Ramos (cell line): ENCODE measurements around the gene RAPGEF4.

Source experiments
- in situ Hi-C: fragments of 300-500 bp; cut with MboI; formaldehyde crosslinking; loops from one replicate; pipeline ENCODE4 v1.14.3; 2022; ENCODE audit warnings: low sequenced_read_pairs; ENCODE audit not compliant: unreplicated experiment

RAPGEF4 gene

DNA sequence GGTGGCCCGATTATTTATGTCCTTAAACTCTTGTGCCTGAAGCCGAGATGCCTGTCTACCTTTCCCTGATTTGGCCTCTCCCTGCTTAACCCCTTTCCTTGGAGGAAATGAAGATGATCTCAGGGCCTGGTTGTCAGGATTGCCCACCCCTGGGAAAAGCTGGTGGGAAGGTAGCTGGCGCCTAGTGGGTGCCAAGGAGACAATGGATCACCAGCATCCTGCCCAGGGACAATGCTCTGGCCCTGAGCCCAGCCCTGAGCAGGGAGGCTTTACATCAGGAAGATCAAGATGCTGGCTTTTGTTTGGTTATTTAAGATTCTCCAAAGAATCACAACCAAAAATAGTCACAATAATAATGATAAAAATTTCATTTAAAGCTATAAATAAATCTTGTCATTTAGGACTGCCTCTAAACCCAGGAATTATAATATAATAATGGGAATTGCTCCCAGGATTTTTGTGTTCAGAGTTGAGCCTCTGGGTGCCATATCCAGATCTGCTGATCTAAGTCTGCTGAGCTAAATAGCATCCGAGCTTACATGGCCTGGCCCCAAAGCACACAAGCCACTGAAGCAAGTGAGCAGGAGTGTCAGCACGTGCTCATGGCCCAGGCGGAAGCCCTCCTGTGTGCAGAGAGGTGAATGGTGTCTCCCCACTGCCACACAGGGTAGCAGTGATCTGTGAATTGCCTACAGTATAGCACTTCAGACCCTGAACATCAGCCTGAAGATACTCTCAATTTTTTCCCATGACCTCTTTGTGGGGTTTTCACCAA lies 282.2 kb downstream of the RAPGEF4 start:
- in situ Hi-C loops = no loop called here

DNA sequence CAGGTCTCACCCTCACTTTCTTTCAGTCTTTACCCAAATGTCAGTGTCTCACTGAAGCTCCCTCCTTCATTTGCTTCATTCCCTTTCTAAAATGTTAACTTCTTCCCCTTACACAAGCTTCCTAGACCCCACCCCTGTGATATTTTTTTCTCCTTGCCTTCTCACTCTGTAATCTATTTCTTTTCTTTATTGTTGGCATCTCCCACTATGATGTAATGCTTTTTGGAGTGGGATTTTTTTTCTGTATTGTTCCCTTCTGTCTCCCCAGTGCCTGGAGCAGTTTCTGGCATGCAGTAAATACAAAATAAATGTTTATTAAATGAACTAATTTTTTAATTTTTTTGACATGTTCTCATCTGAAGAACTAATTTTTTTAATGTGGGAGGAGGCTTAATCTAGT lies 284.1 kb downstream of the RAPGEF4 start:
- in situ Hi-C loops = loop anchor here (10.0 kb wide), 1 partner anchor 195 kb away; no protein-coding TSS in a partner anchor

- in situ Hi-C loops = loop anchor here (10.0 kb wide), 1 partner anchor 193 kb away; no protein-coding TSS in a partner anchor
Measured at GRCh38 chr2:173021939-173022371, 286.3 kb downstream of the RAPGEF4 start.

DNA sequence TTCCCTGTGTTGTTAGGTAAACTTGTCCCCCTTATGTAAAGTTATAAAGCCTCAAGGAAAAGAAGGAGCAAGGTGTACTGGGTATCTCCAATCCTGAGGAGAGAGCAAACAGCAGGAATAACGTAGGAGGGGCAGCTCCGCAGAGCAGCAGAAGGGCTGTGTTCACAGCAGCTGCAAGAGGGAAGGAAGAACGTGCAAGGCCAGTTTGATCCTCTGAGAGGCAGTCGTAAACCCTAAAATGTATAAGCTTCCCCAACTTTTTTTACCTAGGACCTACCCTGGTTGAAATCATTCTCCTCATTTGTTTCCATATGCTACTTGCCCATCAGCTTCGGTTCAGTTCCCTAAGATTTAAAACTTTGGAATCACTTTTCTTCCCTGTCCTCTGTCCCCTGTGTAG lies 288.1 kb downstream of the RAPGEF4 start:
- in situ Hi-C loops = loop anchor here (10.0 kb wide), 1 partner anchor 191 kb away; no protein-coding TSS in a partner anchor

DNA sequence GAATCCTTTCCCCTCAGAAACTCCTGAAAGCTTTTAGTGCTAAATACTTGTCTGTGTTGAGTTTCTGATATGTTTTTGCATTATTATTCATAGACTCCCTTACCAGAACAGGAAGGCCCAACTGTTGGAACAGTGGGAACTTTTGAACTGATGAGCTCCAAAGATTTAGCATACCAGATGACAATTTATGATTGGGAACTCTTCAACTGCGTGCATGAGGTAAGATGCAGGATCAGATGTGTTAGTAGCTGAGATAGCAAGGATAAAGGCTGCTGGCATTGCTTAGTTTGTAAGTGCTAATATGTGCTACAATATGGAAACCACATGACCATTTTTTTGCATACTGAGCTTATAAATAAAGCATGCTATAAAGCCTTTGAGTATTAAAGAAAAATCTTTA lies 290.8 kb downstream of the RAPGEF4 start:
- in situ Hi-C loops = loop anchor here (10.0 to 25.0 kb wide), 3 partner anchors 188 to 1311 kb away; partner anchors contain the start of gene SP9

- in situ Hi-C loops = loop anchor here (10.0 to 25.0 kb wide), 3 partner anchors 187 to 1310 kb away; partner anchors contain the start of gene SP9
Measured at GRCh38 chr2:173027181-173028128, 291.8 kb downstream of the RAPGEF4 start.

DNA sequence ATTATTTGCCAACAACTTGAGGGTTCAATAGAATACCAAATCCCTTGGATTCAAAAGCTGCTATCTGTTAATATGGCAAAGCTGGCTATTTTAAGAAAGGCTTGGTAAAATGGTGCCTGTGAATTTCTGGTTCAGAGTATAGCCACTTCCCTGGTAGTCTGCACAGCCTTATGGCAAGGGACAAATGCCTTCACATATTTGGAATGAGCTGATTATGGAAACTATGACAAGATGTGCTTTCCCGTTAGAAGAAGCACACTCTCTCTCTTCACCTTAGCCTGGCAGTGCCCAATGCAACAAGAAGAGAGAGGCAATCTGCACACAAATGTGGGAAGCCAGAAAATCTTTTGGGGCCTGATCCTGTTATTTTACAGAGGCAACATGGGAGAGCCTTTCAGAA lies 292.5 kb downstream of the RAPGEF4 start:
- in situ Hi-C loops = loop anchor here (10.0 to 25.0 kb wide), 3 partner anchors 187 to 1309 kb away; partner anchors contain the start of gene SP9

GRCh38 chr2:173028671-173029070 lies 293.0 kb downstream of the RAPGEF4 start:
- in situ Hi-C loops = loop anchor here (10.0 to 25.0 kb wide), 3 partner anchors 186 to 1309 kb away; partner anchors contain the start of gene SP9

DNA sequence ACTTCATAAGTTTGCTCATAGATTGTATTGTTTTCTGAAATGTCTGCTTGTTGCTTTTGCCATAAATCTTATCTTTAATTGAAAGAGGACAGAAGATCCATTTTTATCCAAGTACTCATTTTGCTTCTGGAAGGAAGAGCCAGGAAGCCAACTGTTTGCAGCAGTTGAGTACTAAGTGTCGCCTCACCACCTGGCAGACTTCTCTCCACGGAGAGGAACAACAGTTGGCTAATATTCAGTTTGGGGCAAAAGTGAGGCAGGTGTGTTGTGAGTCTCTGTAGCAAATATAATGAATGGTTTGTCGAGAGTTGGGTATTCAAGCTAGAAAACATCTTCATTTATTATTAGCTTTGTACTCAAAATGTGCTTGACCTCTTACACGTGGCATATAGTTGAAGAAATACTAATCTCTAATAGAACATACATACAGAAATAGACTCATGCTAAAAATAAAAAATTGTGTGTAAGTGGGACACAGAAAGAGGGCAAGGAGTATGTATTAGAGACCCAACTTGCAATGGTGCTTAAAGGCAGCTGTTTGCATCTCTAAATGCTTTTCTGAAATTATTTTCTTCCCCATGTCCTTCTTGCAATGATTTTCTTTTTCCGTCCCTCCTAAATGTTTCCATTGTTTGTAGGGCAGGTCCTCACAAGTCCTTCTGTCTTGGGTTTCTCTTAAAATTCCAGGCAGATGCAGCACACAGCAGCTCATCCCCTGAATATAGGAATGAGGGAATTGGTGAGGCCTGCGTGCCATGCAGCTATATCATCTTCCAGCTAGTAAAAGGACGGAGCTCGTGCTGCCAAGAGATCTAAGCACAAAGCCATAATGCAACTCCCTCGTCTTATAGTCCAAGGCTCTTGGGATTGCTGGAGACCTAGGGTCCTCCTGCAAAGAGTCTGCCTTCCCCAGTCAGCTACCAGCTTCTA lies 295.2 kb downstream of the RAPGEF4 start:
- in situ Hi-C loops = loop anchor here (25.0 kb wide), 2 partner anchors 406 to 1306 kb away; partner anchors contain the start of gene SP9

- in situ Hi-C loops = loop anchor here (25.0 kb wide), 2 partner anchors 405 to 1305 kb away; partner anchors contain the start of gene SP9
Measured at GRCh38 chr2:173032032-173032431, 296.4 kb downstream of the RAPGEF4 start.

DNA sequence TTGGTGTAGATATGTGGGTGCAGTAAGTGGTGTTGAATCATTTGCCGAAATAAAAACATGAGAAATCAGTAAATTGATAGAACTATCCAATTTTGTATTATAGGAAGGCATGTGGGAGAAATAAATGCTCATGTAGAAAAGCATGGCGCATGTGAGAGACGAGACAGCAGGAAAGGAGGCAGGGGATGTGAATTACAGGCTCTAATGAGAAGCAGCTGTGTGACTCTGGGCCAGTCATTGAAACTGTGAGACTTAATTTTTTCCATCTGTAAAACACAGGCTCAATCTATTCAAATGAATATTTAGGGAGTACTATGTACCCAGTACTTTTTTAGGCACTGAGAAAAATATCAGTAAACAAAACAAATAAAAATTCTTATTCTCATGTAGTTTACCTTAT lies 297.4 kb downstream of the RAPGEF4 start:
- in situ Hi-C loops = loop anchor here (25.0 kb wide), 2 partner anchors 404 to 1304 kb away; partner anchors contain the start of gene SP9

DNA sequence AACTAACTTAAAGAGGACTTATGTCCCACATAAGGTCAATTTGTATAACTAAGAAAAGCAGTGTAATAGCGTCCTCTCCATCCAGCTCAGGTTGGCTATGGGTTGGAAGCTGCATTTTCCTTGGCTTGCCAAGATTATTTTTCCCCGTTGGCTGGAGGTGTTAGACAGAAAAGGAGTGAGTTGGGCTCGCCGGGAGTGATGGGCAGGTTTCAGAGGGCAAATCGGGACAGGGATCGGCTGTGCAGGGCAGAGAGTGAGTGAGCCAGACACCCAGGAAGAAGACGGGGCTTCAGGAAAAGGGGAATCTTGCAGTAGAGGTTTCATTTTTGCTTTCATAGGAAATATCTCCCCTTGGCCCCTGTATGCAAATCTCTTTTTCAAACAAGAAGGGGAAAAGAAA lies 298.5 kb downstream of the RAPGEF4 start:
- in situ Hi-C loops = loop anchor here (25.0 kb wide), 2 partner anchors 403 to 1303 kb away; partner anchors contain the start of gene SP9

DNA sequence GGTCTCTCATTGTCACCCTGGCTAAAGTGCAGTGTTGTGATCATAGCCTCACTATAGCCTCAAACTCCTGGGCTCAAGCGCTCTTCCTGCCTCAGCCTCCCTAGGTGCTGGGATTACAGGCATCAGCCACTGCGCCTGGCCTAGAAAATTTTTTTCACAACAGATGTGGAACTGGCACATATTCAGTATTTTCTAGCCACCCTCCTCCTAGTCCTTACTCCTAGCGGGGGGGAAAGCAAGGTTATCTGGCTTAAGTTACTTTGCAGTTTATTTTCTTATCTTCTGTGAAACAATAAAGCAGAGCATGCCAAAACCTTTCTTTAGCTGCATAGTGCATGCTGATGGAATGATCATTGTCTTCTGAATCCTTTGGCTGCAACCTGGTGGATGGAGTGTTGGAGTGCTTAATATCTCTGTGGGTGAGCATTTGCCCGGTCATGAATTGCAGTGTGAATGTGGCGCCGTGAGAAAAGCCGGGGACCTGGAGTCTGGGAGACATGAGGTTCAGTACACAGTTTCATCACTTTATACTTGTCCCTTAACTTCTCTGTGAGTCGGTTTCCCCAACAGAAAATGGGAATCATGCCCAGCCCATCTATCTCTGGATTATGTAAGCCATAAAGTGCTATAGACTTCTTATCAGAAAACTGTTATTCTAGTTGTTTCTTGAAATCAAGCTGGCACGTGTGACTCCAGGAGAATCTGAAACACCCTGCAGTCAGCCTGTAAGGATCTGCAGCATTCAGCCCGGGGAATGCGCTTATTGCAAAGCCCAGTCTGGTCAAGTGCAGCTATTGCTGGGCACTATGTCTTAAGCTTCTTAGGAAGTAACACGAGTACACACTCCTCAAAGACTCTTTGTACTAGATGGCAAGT lies 301.8 kb downstream of the RAPGEF4 start:
- in situ Hi-C loops = loop anchor here (25.0 kb wide), 2 partner anchors 400 to 1300 kb away; partner anchors contain the start of gene SP9

GRCh38 chr2:173038257-173038656 lies 302.6 kb downstream of the RAPGEF4 start:
- in situ Hi-C loops = loop anchor here (25.0 kb wide), 2 partner anchors 399 to 1299 kb away; partner anchors contain the start of gene SP9

- in situ Hi-C loops = loop anchor here (25.0 kb wide), 2 partner anchors 397 to 1297 kb away; partner anchors contain the start of gene SP9
Measured at GRCh38 chr2:173040729-173041128, 305.1 kb downstream of the RAPGEF4 start.

GRCh38 chr2:173043476-173043875 lies 307.8 kb downstream of the RAPGEF4 start:
- in situ Hi-C loops = loop anchor here (25.0 kb wide), 2 partner anchors 394 to 1294 kb away; partner anchors contain the start of gene SP9

- in situ Hi-C loops = loop anchor here (25.0 kb wide), 2 partner anchors 393 to 1293 kb away; partner anchors contain the start of gene SP9
Measured at GRCh38 chr2:173043897-173044519, 308.4 kb downstream of the RAPGEF4 start.
